KMS-11 (cell line): Measurements from ENCODE around the gene CELSR3.

Source experiments
- H2AFZ ChIP-seq: fragments of 200-600 bp; sonication (generic); 2 replicates; pipeline ENCODE4 v1.6.1; 2016; ENCODE audit warnings: antibody characterized with exemption, mixed run types, low read depth
- H3K27ac ChIP-seq: fragments of 200-600 bp; sonication (generic); 2 replicates; pipeline ENCODE4 v1.6.1; 2016; ENCODE audit warnings: mild to moderate bottlenecking, mixed run types
- H3K27me3 ChIP-seq: fragments of 200-600 bp; sonication (generic); 2 replicates; pipeline ENCODE4 v1.6.1; 2017; ENCODE audit warnings: mild to moderate bottlenecking, low read depth, mixed run types, moderate library complexity; ENCODE audit not compliant: insufficient read depth
- H3K36me3 ChIP-seq: fragments of 200-600 bp; sonication (generic); 2 replicates; pipeline ENCODE4 v1.6.1; 2017; ENCODE audit warnings: mild to moderate bottlenecking, mixed run types; ENCODE audit not compliant: insufficient read depth
- H3K4me1 ChIP-seq: fragments of 200-600 bp; sonication (generic); 2 replicates; pipeline ENCODE4 v1.6.1; 2016; ENCODE audit warnings: mild to moderate bottlenecking, low read depth, mixed run types; ENCODE audit not compliant: poor library complexity, severe bottlenecking
- H3K4me2 ChIP-seq: fragments of 200-600 bp; sonication (generic); 2 replicates; pipeline ENCODE4 v1.7.0; 2016; ENCODE audit warnings: mild to moderate bottlenecking, mixed run types
- H3K4me3 ChIP-seq: fragments of 200-600 bp; sonication (generic); IDR thresholded peaks from 2 replicates; pipeline ENCODE4 v1.6.1; 2017; ENCODE audit warnings: low read depth, low read length, mixed read lengths; ENCODE audit not compliant: insufficient read depth
- H3K79me2 ChIP-seq: fragments of 200-600 bp; sonication (generic); 2 replicates; pipeline ENCODE4 v1.6.1; 2016; ENCODE audit warnings: low read depth, mixed run types; ENCODE audit not compliant: insufficient read depth
- H3K9ac ChIP-seq: fragments of 200-600 bp; sonication (generic); 2 replicates; pipeline ENCODE4 v1.6.1; 2016; ENCODE audit warnings: mild to moderate bottlenecking, mixed run types
- H4K20me1 ChIP-seq: fragments of 200-600 bp; sonication (generic); 2 replicates; pipeline ENCODE4 v1.6.1; 2016; ENCODE audit warnings: mild to moderate bottlenecking, mixed run types; ENCODE audit not compliant: insufficient read depth
- CTCF ChIP-seq: fragments of 200-600 bp; sonication (generic); conservative IDR thresholded peaks from 2 replicates; pipeline ENCODE4 v1.6.1; 2017; ENCODE audit warnings: low read depth, mild to moderate bottlenecking, antibody characterized with exemption, low read length, moderate library complexity, mixed read lengths

CELSR3 gene

DNA sequence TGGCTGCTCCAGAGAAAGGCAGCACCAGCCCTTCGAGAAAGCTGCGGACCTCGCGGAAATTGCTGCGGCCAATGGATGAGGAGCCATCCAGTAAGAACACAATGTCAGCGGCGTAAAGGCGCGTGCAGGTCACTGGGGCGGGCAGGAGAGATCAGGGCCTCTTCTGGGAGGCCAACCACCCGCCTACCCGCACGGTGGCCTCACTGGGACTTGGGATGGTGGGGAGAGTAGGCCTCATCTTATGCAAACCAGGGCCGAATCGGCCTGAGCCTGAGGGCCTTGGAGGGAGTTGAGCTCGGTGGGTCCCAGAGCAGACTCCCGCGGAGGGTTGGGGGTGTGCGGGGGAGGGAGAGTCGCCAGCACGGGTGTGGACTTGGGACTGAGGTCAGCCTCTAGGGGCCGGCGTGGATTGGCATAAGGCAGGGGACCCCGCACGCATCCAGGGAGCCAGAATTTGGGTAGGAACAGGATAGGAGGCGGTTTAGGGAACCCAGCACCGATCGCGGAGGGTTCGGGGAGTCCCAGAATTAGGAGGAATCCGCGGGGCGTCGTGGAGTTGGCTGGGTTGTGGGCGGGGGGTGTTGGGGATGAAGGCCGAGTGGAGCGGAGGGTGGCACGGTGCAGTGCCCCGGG lies 68.2 kb downstream of the CELSR3 start:
- H3K36me3 ChIP-seq: no peaks in the 10 kb centered on the region
- H3K79me2 ChIP-seq: no peaks in the 10 kb centered on the region
- no peak overlapping the region for H3K4me2 ChIP-seq
- H3K9ac ChIP-seq: no peak overlapping the region
- H3K27me3 ChIP-seq: peaks cover 10% of the 10 kb centered on the region; the same call in 1 of the 2 replicates
- no peak for TF ChIP-seq CTCF
- H4K20me1 ChIP-seq: no peaks in the 10 kb centered on the region
- H3K27ac ChIP-seq: no peak overlapping the region
- no peaks in the 10 kb centered on the region for H3K4me1 ChIP-seq
- no peak overlapping the region for H2AFZ ChIP-seq
- H3K4me3 ChIP-seq: no peak overlapping the region

DNA sequence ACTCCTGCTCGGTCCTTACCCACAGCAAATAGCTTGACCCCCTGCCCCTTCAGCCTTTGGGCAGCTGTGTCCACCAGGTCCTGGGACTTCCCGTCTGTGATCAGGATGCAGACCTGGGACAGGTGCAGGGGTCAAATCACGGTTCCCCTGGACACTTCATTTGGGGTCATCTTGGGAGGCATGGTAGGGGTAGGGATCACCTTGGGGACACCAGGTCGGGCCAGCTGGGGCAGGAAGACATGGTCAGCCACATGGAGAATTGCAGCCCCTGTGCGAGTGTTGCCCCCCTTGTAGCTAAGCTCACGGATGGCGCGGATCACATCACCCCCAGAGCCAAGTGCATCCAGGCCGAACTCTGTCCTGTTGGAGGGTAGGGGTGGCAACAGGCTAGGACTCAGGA lies 69.3 kb downstream of the CELSR3 start:
- Histone ChIP-seq H3K27me3 (peaks cover 11% of the 10 kb centered on the region; the same call in 1 of the 2 replicates), H3K79me2 (no peaks in the 10 kb centered on the region), H3K9ac (no peak overlapping the region), H2AFZ (no peak overlapping the region), H4K20me1 (no peaks in the 10 kb centered on the region), H3K36me3 (no peaks in the 10 kb centered on the region), H3K4me2 (no peak overlapping the region), H3K4me1 (no peaks in the 10 kb centered on the region), H3K4me3 (no peak overlapping the region), H3K27ac (no peak overlapping the region)
- no peak for TF ChIP-seq CTCF

- H3K36me3 ChIP-seq: no peaks in the 10 kb centered on the region
- no peaks in the 10 kb centered on the region for H4K20me1 ChIP-seq
- H3K4me2 ChIP-seq: no peak overlapping the region
- H3K27ac ChIP-seq: no peak overlapping the region
- H3K4me1 ChIP-seq: no peaks in the 10 kb centered on the region
- TF ChIP-seq CTCF: no peak
- H3K27me3 ChIP-seq: peaks cover 11% of the 10 kb centered on the region; the same call in 1 of the 2 replicates
- H2AFZ ChIP-seq: no peak overlapping the region
- H3K4me3 ChIP-seq: no peak overlapping the region
- no peaks in the 10 kb centered on the region for H3K79me2 ChIP-seq
- H3K9ac ChIP-seq: no peak overlapping the region
These were observed 70.1 kb downstream of the CELSR3 start for GRCh38 chr3:48592519-48593087.

- no peaks in the 10 kb centered on the region for H4K20me1 ChIP-seq
- no peak overlapping the region for H3K27ac ChIP-seq
- H3K79me2 ChIP-seq: no peaks in the 10 kb centered on the region
- H3K36me3 ChIP-seq: no peaks in the 10 kb centered on the region
- no peak overlapping the region for H2AFZ ChIP-seq
- no peaks in the 10 kb centered on the region for H3K4me1 ChIP-seq
- no peak overlapping the region for H3K4me3 ChIP-seq
- H3K4me2 ChIP-seq: no peak overlapping the region
- H3K27me3 ChIP-seq: peaks cover 11% of the 10 kb centered on the region; the same call in 1 of the 2 replicates
- no peak overlapping the region for H3K9ac ChIP-seq
- no peak for TF ChIP-seq CTCF
These were observed 70.7 kb downstream of the CELSR3 start for GRCh38 chr3:48591886-48592518.
